ENCODE results near the gene PADI2. TPM values are rescaled to one million over a fixed set of nuclear protein-coding genes. Genes with fewer than 3 reads are reported as not detected.

The PADI2 gene
- total RNA-seq, 2 experiments from 2014 or later, result 0.06 TPM; not detected in 1

DNA sequence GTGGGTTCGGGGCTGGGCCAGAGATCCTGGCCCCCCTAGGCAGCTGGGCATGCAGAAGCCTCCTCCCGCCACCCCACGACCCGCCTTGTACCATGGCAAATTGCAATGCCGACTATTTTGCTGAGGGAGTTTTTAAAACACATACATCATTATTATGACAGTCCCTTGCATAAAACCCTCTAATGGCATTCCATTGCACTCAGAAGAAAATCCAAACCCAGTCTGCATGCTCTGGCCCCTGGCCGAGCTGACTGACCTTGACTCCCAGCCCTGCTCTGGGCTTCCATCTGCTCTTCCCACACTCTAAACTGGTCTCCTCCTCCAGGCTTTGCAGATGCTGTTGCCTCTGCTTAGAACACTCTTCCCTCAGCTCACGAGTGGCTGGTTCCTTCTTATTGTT, 28.0 kb downstream of the PADI2 start:
- no peak overlapping the region for H3K4me3 Mint-ChIP-seq
- H3K27me3 Mint-ChIP-seq, result no peaks in the 10 kb centered on the region
- H3K27ac Mint-ChIP-seq, result no peak overlapping the region
- H3K4me1 Mint-ChIP-seq, result no peaks in the 10 kb centered on the region
- no peaks in the 10 kb centered on the region for H3K36me3 Mint-ChIP-seq
- no peak for DNase-seq
- H3K9me3 Mint-ChIP-seq, result no peaks in the 10 kb centered on the region

DNA sequence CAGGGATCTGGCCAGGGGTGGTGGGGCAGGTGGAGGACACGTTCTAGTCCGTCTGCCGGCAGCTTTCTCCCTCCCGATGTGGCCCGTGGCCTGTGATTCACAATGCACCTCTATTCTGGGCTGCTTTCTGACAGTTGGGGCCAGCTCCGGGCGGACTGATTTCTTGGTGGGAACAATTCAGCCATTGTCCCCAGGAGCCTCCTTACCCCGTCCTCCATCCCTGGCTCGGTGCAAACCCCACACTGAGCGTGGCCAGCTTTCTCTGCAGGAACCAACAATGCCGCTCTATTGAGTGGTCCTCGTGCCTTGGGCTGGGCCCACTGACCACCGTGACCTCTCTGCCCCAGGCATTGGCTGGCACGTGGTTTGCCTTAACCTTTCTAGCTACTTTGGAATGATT, 29.7 kb downstream of the PADI2 start:
- Mint-ChIP-seq H3K27ac (no peak overlapping the region), H3K4me3 (no peak overlapping the region), H3K27me3 (no peaks in the 10 kb centered on the region), H3K9me3 (no peaks in the 10 kb centered on the region), H3K4me1 (no peaks in the 10 kb centered on the region), H3K36me3 (no peaks in the 10 kb centered on the region)
- DNase-seq, result no peak

DNA sequence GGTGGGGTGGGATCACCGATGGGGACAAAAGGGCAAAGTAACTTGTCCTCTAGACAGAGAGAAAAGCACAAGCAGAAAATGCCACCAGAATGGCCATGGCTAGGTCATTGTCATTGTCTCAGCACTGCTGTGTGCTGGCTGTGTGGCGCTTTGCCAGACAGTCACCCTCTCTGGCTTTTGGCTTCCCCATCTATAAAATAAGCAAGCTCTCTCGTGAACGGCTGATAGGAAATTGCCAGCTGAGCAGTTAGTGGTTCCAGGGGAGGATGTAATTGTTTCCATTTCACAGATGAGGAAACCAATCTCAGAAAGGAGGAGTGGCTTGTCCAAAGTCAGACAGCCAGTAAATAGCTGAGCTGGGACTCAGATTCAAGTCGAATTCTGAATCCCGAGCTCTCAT, 32.5 kb downstream of the PADI2 start:
- Mint-ChIP-seq H3K4me1 (no peaks in the 10 kb centered on the region), H3K4me3 (no peak overlapping the region), H3K36me3 (no peaks in the 10 kb centered on the region), H3K9me3 (no peaks in the 10 kb centered on the region), H3K27ac (no peak overlapping the region), H3K27me3 (no peaks in the 10 kb centered on the region)
- DNase-seq, result no peak

DNA sequence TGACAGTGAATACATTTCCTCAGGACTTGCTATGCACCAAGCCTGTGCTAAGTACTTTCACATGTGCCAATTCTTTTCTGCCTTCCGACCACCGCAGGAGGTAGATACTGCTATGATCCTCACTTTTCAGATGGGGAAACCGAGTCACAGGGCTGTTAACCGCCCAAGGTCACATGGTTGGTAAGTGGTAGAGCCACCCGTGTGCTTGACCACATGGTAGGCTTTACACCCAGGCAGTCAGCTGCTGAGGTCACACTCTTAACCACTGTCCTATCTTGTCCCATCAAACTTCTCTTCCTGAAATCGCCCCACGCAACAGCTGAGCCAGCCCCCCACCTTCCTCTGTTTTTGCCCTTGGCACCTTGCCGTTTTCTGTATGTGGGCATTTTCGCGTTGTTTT, 34.5 kb downstream of the PADI2 start:
- H3K4me3 Mint-ChIP-seq, result no peak overlapping the region
- H3K36me3 Mint-ChIP-seq, result no peaks in the 10 kb centered on the region
- DNase-seq, result no peak
- no peak overlapping the region for H3K27ac Mint-ChIP-seq
- H3K4me1 Mint-ChIP-seq, result no peaks in the 10 kb centered on the region
- H3K9me3 Mint-ChIP-seq, result no peaks in the 10 kb centered on the region
- no peaks in the 10 kb centered on the region for H3K27me3 Mint-ChIP-seq

DNA sequence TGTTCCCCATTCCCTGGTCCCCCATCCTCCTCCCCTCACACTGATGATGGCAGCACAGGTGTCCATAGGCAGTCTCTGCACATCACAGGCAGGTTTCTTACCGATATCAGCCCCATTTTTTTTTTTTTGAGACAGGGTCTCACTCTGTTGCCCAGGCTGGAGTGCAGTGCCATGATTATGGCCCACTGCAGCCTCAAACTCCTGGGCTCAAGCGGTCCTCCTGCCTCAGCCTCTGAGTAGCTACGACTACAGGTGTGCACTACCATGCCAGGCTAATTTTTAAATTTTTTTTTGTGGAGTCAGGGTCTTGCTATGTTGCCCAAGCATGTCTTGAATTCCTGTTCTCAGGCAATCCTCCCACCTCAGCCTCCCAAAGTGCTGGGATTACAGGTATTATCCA, 36.5 kb downstream of the PADI2 start:
- Mint-ChIP-seq H3K36me3 (no peaks in the 10 kb centered on the region), H3K27me3 (no peaks in the 10 kb centered on the region), H3K4me1 (no peaks in the 10 kb centered on the region), H3K9me3 (no peaks in the 10 kb centered on the region), H3K4me3 (no peak overlapping the region), H3K27ac (no peak overlapping the region)
- no peak for DNase-seq

DNA sequence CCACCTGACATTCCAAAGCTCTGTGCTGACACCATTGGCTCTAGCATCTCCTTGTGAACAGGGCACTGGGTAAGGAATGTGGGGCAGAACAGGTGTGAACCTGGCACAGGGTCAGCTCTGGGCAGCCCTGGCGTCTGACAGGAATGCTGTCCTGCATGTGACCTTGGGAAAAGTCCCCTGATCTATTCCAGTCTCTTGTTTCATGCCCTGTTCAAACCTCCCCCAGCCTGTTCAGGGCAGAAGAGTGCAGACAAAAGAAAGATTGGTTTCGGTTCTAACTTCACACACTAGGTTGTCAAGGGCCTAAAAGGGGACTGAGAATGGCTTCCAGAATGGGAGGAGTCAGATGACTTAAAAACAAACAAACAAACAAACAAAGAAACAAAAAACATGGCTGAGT, 37.8 kb downstream of the PADI2 start:
- H3K4me1 Mint-ChIP-seq, result no peaks in the 10 kb centered on the region
- H3K36me3 Mint-ChIP-seq, result no peaks in the 10 kb centered on the region
- no peak for DNase-seq
- no peaks in the 10 kb centered on the region for H3K27me3 Mint-ChIP-seq
- no peak overlapping the region for H3K4me3 Mint-ChIP-seq
- H3K27ac Mint-ChIP-seq, result no peak overlapping the region
- no peaks in the 10 kb centered on the region for H3K9me3 Mint-ChIP-seq

DNA sequence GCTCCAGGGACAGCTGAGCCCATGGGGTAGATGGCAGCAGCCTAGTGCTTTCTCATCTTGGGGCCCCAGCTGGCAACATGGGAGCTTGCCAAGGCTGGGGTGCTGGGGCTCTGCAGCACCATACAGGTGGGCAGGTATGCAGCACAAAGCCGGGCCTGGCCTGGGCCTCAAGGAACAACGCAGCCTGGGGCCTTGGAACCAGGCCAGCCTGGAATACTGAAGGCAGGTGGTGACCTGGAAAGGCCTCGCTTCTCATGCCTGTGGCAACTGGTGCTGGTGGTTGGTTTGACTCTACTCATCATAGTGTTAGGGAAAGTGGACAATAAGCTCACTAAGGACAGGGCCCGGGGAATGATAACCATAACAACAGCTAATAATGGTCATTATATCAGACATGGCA, 38.4 kb downstream of the PADI2 start:
- Mint-ChIP-seq H3K36me3 (no peaks in the 10 kb centered on the region), H3K4me3 (no peak overlapping the region), H3K27me3 (no peaks in the 10 kb centered on the region), H3K4me1 (no peaks in the 10 kb centered on the region), H3K9me3 (no peaks in the 10 kb centered on the region), H3K27ac (no peak overlapping the region)
- no peak for DNase-seq

DNA sequence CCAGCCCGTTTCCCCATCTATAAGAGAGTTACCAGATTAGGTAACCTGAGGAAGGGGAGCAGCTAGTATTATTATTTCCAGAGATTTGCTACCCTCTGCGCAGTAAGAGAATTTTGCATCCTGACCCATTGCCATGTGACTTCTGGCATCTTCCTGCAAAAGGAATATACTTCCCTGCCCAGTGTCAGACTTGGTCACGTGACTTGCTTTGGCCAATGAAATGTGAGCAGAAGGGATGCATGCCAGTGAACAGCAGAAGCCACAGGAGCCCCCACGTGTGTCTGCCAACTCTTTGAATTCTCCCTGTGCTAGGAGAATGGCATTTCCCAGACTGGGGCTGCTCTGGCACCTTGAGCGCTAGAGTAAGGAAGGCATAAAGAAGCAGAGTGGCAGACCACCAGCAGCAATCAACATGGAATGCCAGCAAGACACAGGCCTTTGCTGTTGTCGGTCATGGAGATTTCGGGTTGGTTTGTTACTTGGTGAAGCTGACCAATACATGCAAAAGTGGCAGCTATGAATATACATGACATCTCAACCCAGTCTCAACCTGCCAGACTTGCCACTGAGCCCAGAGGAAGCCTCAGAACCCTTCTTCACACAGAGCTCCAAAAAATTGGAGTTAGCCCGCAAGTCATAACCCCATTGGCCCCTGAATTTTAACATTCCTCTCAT, 39.0 kb downstream of the PADI2 start:
- no peak for DNase-seq
- H3K4me3 Mint-ChIP-seq, result no peak overlapping the region
- no peaks in the 10 kb centered on the region for H3K4me1 Mint-ChIP-seq
- no peaks in the 10 kb centered on the region for H3K36me3 Mint-ChIP-seq
- H3K9me3 Mint-ChIP-seq, result no peaks in the 10 kb centered on the region
- H3K27ac Mint-ChIP-seq, result no peak overlapping the region
- no peaks in the 10 kb centered on the region for H3K27me3 Mint-ChIP-seq

DNA sequence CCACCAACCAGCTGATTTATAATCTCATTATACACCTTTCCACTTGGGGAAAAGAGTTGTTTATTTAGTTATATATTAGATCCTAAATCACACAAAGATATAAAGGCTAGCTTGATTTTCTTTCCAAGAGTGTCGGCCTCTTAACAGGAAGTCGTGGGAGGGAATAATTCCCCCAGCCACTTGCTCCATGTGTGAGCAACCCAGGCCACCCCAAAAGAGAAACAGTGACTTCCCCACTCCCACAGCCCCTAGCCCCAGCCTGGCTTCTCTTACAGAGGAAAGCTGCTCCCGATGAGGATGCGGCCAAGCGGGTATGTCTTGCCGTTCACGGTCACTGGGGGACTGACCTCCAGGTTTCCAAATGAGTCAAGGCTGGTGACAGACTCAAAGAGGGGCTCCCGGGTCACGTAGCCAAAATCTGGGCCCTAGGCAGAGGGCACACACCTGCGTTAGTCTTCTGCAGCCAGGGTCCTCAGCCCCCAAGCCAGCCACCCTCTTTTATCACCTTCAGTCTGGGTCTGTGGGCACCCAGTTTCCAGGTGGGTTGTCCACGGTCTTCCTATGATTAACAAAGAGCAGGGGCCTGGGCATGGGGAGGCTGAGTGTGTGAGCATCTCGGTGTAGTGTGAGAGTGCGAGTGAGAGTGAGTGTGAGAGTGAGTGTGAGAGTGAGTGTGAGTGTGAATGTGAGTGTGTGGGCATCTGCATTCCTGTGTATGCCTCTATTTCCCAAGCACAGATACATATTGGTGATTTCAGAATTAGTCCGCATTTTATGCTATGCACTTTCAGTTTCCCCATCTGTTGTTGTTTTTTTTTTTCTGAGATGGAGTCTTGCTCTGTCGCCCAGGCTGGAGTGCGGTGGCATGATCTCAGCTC, 40.0 kb downstream of the PADI2 start:
- no peak overlapping the region for H3K27ac Mint-ChIP-seq

DNA sequence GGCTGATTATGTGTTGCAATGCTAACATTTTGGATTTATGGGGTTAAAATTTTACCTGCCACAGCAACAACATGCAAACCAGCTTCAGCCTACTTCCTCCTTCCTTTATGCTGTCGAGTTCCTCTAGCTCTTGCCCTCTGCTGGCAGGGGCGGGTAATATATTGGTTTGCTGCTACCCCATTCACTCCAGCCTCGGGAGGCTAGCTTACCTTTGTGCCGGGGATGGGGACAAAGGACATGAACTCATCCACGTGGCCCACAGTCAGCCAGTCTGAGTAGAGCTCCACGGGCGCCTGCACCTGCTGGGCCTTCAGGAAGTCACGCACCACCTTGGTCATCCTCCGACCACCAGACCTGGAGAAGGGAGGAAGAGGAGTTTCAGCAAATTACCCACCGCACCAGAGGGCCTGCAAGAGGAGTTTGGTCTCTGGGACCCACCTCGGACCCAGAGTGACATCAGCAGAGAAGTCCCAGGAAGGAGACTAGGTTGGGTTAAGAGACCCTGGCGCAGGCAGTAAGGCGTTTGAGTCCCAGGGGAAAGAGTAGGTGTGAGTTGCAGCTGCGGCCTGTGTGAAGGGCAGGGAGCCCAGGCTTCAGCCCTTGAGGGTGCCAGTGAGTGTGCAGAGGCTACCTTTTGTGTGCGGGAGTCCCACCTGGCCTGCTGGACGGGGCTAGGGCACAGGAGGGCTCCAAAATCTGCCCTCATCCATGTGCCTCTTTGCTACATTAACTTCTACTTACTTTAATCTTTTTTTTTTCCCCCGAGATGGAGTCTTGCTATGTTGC, 43.6 kb downstream of the PADI2 start:
- H3K9me3 Mint-ChIP-seq, result no peaks in the 10 kb centered on the region
- no peaks in the 10 kb centered on the region for H3K27me3 Mint-ChIP-seq
- H3K4me3 Mint-ChIP-seq, result no peak overlapping the region
- H3K27ac Mint-ChIP-seq, result no peak overlapping the region
- H3K4me1 Mint-ChIP-seq, result no peaks in the 10 kb centered on the region
- peak; percentile 15 for DNase-seq
- no peaks in the 10 kb centered on the region for H3K36me3 Mint-ChIP-seq

More for the DNA sequence above, 40.0 kb downstream of the PADI2 start:
- Mint-ChIP-seq H3K4me1 (no peaks in the 10 kb centered on the region), H3K4me3 (no peak overlapping the region), H3K27me3 (no peaks in the 10 kb centered on the region), H3K36me3 (no peaks in the 10 kb centered on the region), H3K9me3 (no peaks in the 10 kb centered on the region)
- no peak for DNase-seq

DNA sequence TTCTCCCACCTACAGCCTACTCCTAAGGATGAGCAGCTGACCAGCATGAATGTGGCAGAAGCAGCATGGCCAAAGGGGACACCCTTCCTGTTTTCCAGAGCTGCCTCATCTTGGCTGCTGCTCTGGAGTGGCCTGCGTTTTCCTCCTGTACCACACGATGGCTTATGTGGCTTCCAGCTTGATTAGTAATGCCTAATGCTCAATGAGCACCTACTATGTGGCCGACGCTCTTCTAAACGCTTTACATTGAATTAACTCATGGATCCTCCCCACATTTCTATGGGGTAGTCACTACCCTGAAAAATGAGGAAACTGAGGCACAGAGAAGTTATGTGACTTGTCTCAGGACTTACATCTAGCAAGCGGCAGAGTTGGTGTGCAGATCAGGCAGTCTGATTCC, 47.5 kb downstream of the PADI2 start:
- no peaks in the 10 kb centered on the region for H3K9me3 Mint-ChIP-seq
- no peak for DNase-seq

DNA sequence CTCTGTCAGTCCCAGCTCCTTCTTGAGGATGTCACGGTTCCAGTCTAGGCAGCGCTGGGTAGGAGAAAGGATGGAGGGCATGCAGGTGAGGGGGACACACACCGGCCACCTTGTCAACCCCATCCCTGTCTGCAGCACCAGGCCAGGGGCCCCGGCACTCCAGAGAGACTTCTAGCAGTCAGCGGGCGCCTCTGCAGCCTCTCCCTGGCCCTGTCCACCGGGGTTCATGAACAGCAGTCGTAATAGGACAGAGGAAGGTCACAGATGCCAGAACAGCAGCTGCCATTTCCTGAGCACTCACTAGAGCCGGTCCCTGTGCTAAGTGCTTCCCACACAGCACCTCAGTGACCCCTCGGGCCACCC, 49.1 kb downstream of the PADI2 start:
- no peak for DNase-seq
- Mint-ChIP-seq H3K4me3 (no peak overlapping the region), H3K27me3 (no peaks in the 10 kb centered on the region), H3K9me3 (no peaks in the 10 kb centered on the region), H3K36me3 (no peaks in the 10 kb centered on the region), H3K27ac (no peak overlapping the region), H3K4me1 (no peaks in the 10 kb centered on the region)

More for the DNA sequence above, 47.5 kb downstream of the PADI2 start:
- Mint-ChIP-seq H3K27me3 (no peaks in the 10 kb centered on the region), H3K4me3 (no peak overlapping the region), H3K36me3 (no peaks in the 10 kb centered on the region), H3K27ac (no peak overlapping the region), H3K4me1 (no peaks in the 10 kb centered on the region)

DNA sequence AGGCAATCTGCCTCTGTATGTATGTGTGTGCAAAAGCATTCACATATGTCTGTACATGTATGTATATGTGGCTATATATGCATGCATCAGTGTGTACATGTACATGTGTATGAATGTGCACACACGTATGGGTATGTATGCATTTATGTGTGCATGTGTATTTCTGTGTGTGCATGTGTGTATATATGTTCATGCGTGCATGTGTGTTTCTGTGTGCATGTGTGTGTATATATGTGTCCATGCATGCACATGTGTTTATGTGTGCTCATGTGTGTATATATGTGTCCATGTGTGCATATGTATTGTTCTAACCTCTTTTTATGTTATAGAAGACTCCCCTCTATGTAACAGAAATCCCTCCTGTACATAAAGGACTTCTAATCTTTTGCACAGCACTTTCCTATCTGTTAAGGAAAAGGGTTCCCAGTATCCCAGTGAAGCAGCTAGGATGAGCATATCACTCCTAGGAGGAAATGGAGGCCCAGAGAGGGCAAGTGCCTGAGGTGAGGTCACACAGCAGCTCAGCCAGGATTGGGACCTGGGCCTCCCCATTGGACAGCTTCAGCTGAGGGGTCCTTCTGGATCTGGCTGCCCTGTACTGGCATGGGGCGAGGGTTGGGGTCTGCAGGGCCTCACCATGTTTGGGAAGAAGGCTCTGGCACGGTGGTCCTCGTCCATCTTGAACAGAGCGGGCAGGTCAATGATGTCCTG, 49.6 kb downstream of the PADI2 start:
- Mint-ChIP-seq H3K9me3 (no peaks in the 10 kb centered on the region), H3K36me3 (no peaks in the 10 kb centered on the region), H3K27me3 (no peaks in the 10 kb centered on the region), H3K27ac (no peak overlapping the region), H3K4me1 (no peaks in the 10 kb centered on the region), H3K4me3 (no peak overlapping the region)
- no peak for DNase-seq

DNA sequence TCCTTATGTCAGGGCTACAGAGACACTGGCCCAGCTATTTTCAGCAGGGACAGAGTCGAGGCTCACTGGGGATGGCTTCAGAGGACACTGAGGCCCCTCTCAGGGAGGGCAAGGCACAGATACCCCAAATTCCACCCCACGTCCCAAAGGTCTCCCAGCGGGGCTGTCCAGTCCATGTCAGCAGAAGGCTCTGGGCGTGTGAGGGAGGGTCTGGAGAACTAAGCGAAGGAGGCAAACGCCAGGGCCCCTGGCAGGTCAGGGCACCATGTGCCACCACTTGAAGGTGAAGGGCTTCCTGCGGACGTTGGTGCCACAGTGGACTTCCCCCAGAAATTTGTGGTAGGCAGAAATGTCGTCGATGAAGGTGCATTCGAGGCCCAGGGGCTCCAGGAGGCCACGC, 50.5 kb downstream of the PADI2 start:
- Mint-ChIP-seq H3K27ac (no peak overlapping the region), H3K4me3 (no peak overlapping the region)

More for the DNA sequence above, 50.5 kb downstream of the PADI2 start:
- H3K36me3 Mint-ChIP-seq, result peaks cover 2% of the 10 kb centered on the region
- H3K27me3 Mint-ChIP-seq, result no peaks in the 10 kb centered on the region
- no peak for DNase-seq
- H3K9me3 Mint-ChIP-seq, result no peaks in the 10 kb centered on the region
- no peaks in the 10 kb centered on the region for H3K4me1 Mint-ChIP-seq
